Middle frontal gyrus (tissue), 1 donor: ENCODE data around the gene MAPK8IP1.

Experiments used
- DNase-seq: peaks from one replicate; pipeline ENCODE4 v3.0.0-alpha.2; 2015; ENCODE audit warnings: low spot score; ENCODE audit errors: extremely low spot score

The MAPK8IP1 gene

GRCh38 chr11:45941285-45941684, 55.8 kb downstream of the MAPK8IP1 start:
- DNase-seq: no peak

DNA sequence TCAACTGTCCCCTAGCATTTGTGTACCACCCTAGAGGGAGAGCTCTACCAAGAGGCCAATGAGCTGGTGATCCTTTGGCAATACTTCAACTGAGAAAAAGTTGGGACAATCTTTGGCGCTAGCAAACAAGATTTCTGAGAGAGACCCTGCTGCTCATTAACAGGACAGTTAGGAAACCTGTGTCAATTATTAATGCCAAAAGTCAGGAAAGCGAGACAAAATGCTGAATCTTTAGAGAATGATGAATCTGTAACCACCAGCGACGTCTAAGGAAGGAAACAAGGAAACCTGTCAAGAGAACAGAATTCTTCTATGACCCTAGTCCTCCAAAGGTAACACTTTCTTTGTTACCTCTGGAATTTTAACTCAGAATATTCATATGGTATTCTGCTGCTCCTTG, 56.9 kb downstream of the MAPK8IP1 start:
- no peak for DNase-seq

DNA sequence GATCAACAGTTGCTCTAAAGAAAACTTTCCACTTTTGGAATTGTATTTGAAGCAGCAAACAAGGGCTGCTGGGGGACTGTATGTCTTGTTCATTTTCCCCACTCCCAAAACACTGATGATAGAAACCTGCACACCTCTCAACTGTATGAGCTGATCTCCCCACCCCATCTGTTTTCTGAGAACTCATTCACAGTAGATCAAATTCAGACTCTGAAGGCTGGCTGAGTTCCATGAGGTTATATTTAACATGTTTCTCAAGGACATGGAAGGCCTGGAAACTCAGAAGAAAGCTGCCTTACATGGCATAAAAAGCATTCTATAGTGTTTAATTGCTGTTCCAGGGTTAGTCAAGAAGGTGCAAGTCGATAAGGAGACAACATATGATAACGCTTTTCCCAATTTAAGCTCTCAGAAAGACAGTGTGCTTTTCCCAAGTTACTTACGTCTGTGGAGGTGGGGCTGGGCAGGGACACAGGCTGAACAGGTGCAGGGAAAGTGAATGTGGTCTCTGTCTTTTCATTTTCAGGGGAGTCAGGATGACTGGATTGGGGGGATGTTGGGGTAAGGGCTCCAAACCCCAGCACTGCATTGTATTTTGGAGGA, 60.0 kb downstream of the MAPK8IP1 start:
- no peak for DNase-seq

DNA sequence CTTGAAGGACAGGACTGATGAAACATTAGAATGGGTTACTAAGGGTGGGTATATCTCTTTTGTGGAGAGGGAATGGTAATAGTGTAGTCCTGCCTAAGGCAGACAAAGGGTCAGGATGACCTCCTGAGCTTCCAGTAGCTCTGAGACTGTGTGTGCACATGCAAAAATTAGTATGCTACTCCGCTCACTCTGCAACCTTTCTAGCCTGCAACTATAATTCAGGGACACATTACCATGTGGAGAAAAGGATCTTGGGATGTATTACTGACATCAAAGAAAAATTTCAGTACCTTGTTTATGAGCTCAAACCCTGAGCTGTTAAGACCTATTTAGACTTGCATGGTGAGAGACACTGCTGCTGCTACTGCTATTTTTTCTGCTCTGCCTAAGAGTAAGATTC, 62.4 kb downstream of the MAPK8IP1 start:
- no peak for DNase-seq

DNA sequence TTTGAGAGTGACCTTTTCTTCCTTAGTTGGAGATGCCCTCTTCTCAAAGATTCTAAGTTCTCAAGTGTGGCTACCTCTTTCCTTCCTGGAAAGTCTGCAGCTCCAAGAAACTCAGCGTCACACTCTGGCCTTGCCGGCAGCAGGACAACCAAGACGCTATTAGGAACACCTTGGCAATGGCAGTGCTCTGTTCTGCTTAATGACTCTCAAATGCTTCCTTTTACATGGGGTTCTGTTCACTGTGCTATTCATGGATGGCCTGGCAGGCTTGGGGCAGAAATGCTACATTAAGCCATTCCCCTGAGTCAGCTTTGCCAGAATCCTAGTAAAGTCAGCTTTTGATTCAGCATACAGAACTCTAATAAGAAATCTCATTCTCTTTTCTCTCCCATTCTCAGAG, 62.9 kb downstream of the MAPK8IP1 start:
- no peak for DNase-seq

GRCh38 chr11:45949992-45950407, 64.5 kb downstream of the MAPK8IP1 start:
- no peak for DNase-seq
